Gastrocnemius medialis (tissue), 4 donors: Measurements from ENCODE around the gene SLC25A30. TPM values are rescaled to one million over a fixed set of nuclear protein-coding genes. Genes with fewer than 3 reads are reported as not detected.
A peak's percentile ranks its signal among the peaks of the same experiment; 100 is the strongest.

Source experiments
- ATAC-seq, 2 donors: fragments of 150-250 bp; one replicate each; pipeline ENCODE4 v1.9.1; 2016
- DNase-seq, 2 donors: peaks; one replicate each; pipeline ENCODE4 v3.0.0-alpha.2; 2019
- H3K27ac ChIP-seq, 4 donors: fragments of 200-600 bp; sonication (generic); 1 replicate in 1 of 4; 2 replicates in 3 of 4; pipeline ENCODE4 v1.5.1; 2016 to 2018; ENCODE audit warnings: mild to moderate bottlenecking in 2 of 4, moderate library complexity in 1 of 4
- H3K27me3 ChIP-seq, 3 donors: fragments of 200-600 bp; sonication (generic) in 2 of 3; 1 replicate in 1 of 3; 2 replicates in 2 of 3; pipeline versions ENCODE4 v1.5.1 to v1.6.0; 2016 to 2019; ENCODE audit warnings: mild to moderate bottlenecking in 1 of 3, moderate library complexity in 1 of 3
- H3K36me3 ChIP-seq, 2 donors: fragments of 200-600 bp; sonication (generic) in 1 of 2; one replicate each; pipeline ENCODE4 v1.5.1; 2017 to 2018
- H3K4me1 ChIP-seq, 2 donors: fragments of 200-600 bp; sonication (generic) in 1 of 2; one replicate each; pipeline ENCODE4 v1.5.1; 2016 to 2017; ENCODE audit warnings: mild to moderate bottlenecking in 2 of 2
- H3K4me3 ChIP-seq, 4 donors: fragments of 200-600 bp; sonication (generic) in 3 of 4; 1 replicate in 1 of 4; 2 replicates in 3 of 4; pipeline ENCODE4 v1.5.1; 2016 to 2019; ENCODE audit warnings: mild to moderate bottlenecking in 2 of 4
- H3K9me3 ChIP-seq, 3 donors: fragments of 200-600 bp; sonication (generic) in 2 of 3; 1 replicate in 1 of 3; 2 replicates in 2 of 3; pipeline ENCODE4 v1.5.1; 2016 to 2019
- CTCF ChIP-seq, 5 experiments: fragments of 450-650 bp in 3 of 5; fragments of 200-600 bp in 2 of 5; sonication (generic) in 2 of 5; IDR thresholded peaks in 4 of 5; conservative IDR thresholded peaks in 1 of 5; 1 replicate in 4 of 5; 2 replicates in 1 of 5; pipeline ENCODE4 v1.5.1; 2016 to 2019; ENCODE audit warnings: antibody characterized with exemption in 5 of 5, mild to moderate bottlenecking in 3 of 5, moderate library complexity in 3 of 5
- POLR2A ChIP-seq, 2 donors: fragments of 450-650 bp; IDR thresholded peaks; one replicate each; pipeline ENCODE4 v1.6.1; 2017; ENCODE audit warnings: antibody characterized with exemption in 2 of 2, mild to moderate bottlenecking in 2 of 2, moderate library complexity in 2 of 2
- in situ Hi-C, 4 donors: fragments of 200-750 bp; cut with MboI; loops; one replicate each; pipeline versions ENCODE4 v1.15.0 to v1.8.0; 2017; ENCODE audit warnings: low sequenced_read_pairs in 4 of 4
- intact Hi-C: fragments of 100-400 bp; cut with DNase I; formaldehyde crosslinking; loops from one replicate; pipeline ENCODE4 v1.15.1; 2023; ENCODE audit warnings: low total_unique reads
- total RNA-seq, 4 donors: library from RNA; depleted of rRNA; stranded (reverse); fragments of >200 nt; gene quantifications; one replicate each; pipeline versions ENCODE4 v1.1.0 to v1.2.3, GENCODE V29; 2016

The SLC25A30 gene
- total RNA-seq, 4 donors from 2014 or later: 4.2 to 27.1 (median 14.6) TPM

- Histone ChIP-seq H3K27ac (peak overlapping the region; percentile 76 to 83 (median 78)), H3K36me3 (peaks cover 0 to 32% of the 10 kb centered on the region in 2 donors), H3K4me1 (peaks cover 25 to 35% of the 10 kb centered on the region in 2 donors), H3K9me3 (no peaks in the 10 kb centered on the region), H3K4me3 (no peak overlapping the region), H3K27me3 (no peaks in the 10 kb centered on the region)
- no peak for TF ChIP-seq CTCF (IDR thresholded peaks at IDR 0.05 in 4 of 5, conservative IDR thresholded peaks at IDR 0.05 in 1 of 5)
- TF ChIP-seq POLR2A (IDR thresholded peaks at IDR 0.05): no peak
- no peak for DNase-seq
- ATAC-seq: no peak
- intact Hi-C loops (no loop called here), in situ Hi-C loops (no loop called here)
Observed at GRCh38 chr13:45401314-45401713, 16.9 kb downstream of the SLC25A30 start.

GRCh38 chr13:45398877-45399276, 19.3 kb downstream of the SLC25A30 start:
- Histone ChIP-seq H3K36me3 (peaks cover 0 to 17% of the 10 kb centered on the region in 2 donors), H3K4me1 (peaks cover 35 to 56% of the 10 kb centered on the region in 2 donors), H3K4me3 (no peak overlapping the region), H3K9me3 (no peaks in the 10 kb centered on the region), H3K27me3 (no peaks in the 10 kb centered on the region), H3K27ac (peak overlapping the region in 1 of 4 donors; percentile 2)
- TF ChIP-seq CTCF (IDR thresholded peaks at IDR 0.05 in 4 of 5, conservative IDR thresholded peaks at IDR 0.05 in 1 of 5) (no peak), POLR2A (IDR thresholded peaks at IDR 0.05) (no peak)
- DNase-seq (peak in 1 of 2 donors; percentile 4), ATAC-seq (no peak)
- intact Hi-C loops: no loop called here
- in situ Hi-C loops: no loop called here

- Histone ChIP-seq H3K36me3 (peaks cover 0 to 17% of the 10 kb centered on the region in 2 donors), H3K27ac (peak overlapping the region; percentile 62 to 71 (median 66)), H3K4me1 (peaks cover 41 to 54% of the 10 kb centered on the region in 2 donors), H3K27me3 (no peaks in the 10 kb centered on the region), H3K4me3 (no peak overlapping the region), H3K9me3 (no peaks in the 10 kb centered on the region)
- ATAC-seq (no peak), DNase-seq (no peak)
- TF ChIP-seq POLR2A (IDR thresholded peaks at IDR 0.05) (no peak), CTCF (IDR thresholded peaks at IDR 0.05 in 4 of 5, conservative IDR thresholded peaks at IDR 0.05 in 1 of 5) (no peak)
- in situ Hi-C loops (no loop called here), intact Hi-C loops (no loop called here)
Observed at GRCh38 chr13:45396533-45397095, 21.6 kb downstream of the SLC25A30 start.

- Histone ChIP-seq H3K9me3 (no peaks in the 10 kb centered on the region), H3K36me3 (peaks cover 0 to 14% of the 10 kb centered on the region in 2 donors), H3K27me3 (no peaks in the 10 kb centered on the region), H3K4me3 (no peak overlapping the region), H3K27ac (peak overlapping the region; percentile 6 to 71 (median 66)), H3K4me1 (peaks cover 33 to 50% of the 10 kb centered on the region in 2 donors)
- ATAC-seq (peak; percentile 60 to 72), DNase-seq (peak; percentile 28 to 44)
- intact Hi-C loops: loop anchor here (2.0 kb wide), 1 partner anchor 21 kb away; no protein-coding TSS in a partner anchor
- TF ChIP-seq CTCF (IDR thresholded peaks at IDR 0.05 in 4 of 5, conservative IDR thresholded peaks at IDR 0.05 in 1 of 5): peak in 4 of 5 experiments; percentile 13 to 80 (median 46)
- no peak for TF ChIP-seq POLR2A (IDR thresholded peaks at IDR 0.05)
- in situ Hi-C loops: no loop called here
Observed at GRCh38 chr13:45393941-45394570, 24.1 kb downstream of the SLC25A30 start.
